RWPE2 (cell line): Measurements from ENCODE around the gene TMF1.

Experiments
- ATAC-seq: fragments of 200-7000 bp; cut with Tn5 transposase; 3 replicates; pipeline ENCODE4 v1.9.1; 2021; ENCODE audit warnings: low read depth
- DNase-seq: peaks from one replicate; pipeline ENCODE4 v3.0.0-alpha.2; 2020; ENCODE audit warnings: low spot score
- H3K27ac ChIP-seq: fragments of 450-650 bp; 2 replicates; pipeline ENCODE4 v1.5.1; 2017; ENCODE audit warnings: mild to moderate bottlenecking; ENCODE audit not compliant: poor library complexity, severe bottlenecking
- H3K27me3 ChIP-seq: fragments of 250-450 bp; sonication (Bioruptor Pico); 2 replicates; pipeline ENCODE4 v1.5.1; 2021; ENCODE audit warnings: mild to moderate bottlenecking, moderate library complexity; ENCODE audit not compliant: insufficient read depth, poor library complexity, severe bottlenecking
- H3K36me3 ChIP-seq: fragments of 250-450 bp; sonication (Bioruptor Pico); 2 replicates; pipeline ENCODE4 v1.5.1; 2020; ENCODE audit warnings: low read depth, mild to moderate bottlenecking, moderate library complexity
- H3K4me1 ChIP-seq: fragments of 250-450 bp; sonication (Bioruptor Pico); 2 replicates; pipeline ENCODE4 v1.5.1; 2021; ENCODE audit warnings: mild to moderate bottlenecking, moderate library complexity; ENCODE audit not compliant: insufficient read depth, poor library complexity, severe bottlenecking
- H3K4me3 ChIP-seq: fragments of 250-450 bp; sonication (Bioruptor Pico); 2 replicates; pipeline ENCODE4 v1.5.1; 2021; ENCODE audit warnings: mild to moderate bottlenecking, moderate library complexity; ENCODE audit not compliant: severe bottlenecking
- H3K9me3 ChIP-seq: fragments of 250-450 bp; sonication (Bioruptor Pico); 2 replicates; pipeline ENCODE4 v1.5.1; 2021; ENCODE audit warnings: mild to moderate bottlenecking, moderate library complexity; ENCODE audit not compliant: severe bottlenecking
- TF ChIP-seq, protein P1 (sequence below): fragments of 450-650 bp; IDR thresholded peaks from one replicate; pipeline ENCODE4 v1.5.1; 2017; ENCODE audit warnings: mild to moderate bottlenecking, moderate library complexity; ENCODE audit not compliant: poor library complexity, severe bottlenecking

TMF1 gene

GRCh38 chr3:69081583-69082262, 29.6 kb upstream of the TMF1 start:
- no peak for DNase-seq
- Histone ChIP-seq H3K4me1 (peaks cover 49% of the 10 kb centered on the region), H3K27ac (peak overlapping the region; percentile 94), H3K4me3 (no peak overlapping the region), H3K9me3 (no peaks in the 10 kb centered on the region), H3K36me3 (peaks cover 18% of the 10 kb centered on the region), H3K27me3 (no peaks in the 10 kb centered on the region)
- ATAC-seq, result peak; percentile 10; the same call in 1 of the 3 replicates
- TF ChIP-seq, protein P1, sequence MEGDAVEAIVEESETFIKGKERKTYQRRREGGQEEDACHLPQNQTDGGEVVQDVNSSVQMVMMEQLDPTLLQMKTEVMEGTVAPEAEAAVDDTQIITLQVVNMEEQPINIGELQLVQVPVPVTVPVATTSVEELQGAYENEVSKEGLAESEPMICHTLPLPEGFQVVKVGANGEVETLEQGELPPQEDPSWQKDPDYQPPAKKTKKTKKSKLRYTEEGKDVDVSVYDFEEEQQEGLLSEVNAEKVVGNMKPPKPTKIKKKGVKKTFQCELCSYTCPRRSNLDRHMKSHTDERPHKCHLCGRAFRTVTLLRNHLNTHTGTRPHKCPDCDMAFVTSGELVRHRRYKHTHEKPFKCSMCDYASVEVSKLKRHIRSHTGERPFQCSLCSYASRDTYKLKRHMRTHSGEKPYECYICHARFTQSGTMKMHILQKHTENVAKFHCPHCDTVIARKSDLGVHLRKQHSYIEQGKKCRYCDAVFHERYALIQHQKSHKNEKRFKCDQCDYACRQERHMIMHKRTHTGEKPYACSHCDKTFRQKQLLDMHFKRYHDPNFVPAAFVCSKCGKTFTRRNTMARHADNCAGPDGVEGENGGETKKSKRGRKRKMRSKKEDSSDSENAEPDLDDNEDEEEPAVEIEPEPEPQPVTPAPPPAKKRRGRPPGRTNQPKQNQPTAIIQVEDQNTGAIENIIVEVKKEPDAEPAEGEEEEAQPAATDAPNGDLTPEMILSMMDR, result no peak

DNA sequence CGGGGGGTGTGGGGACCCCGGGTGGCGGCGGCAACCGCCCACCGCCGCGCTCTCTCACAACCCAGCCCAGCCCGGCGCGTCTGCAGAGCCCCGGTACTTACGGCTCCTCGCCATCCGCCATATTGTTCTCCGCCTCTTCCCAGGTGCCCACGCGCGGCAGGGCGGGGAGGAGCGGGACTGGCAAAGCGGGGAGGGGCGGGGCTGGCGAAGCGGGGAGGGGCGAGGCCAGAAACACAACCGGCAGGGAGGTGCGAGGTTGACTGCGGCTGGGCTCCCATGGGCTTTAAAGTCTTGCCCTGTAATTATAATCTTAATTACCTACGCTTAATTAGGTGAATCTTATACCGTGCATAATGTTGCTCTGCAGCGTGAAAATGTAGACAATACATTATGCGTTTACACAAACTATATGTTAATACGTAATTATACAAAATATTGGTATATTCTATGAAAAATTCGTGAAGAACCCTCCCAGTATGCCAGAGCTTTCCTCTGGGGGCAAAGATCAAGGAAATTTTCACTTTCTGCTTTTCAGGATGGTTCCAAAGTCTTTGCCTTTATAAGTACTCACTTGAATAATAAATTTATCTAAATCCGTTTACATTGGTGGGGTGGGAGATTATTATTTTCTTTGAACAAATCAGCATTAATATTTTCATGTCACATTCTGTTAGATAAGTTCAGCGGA, 28.2 kb upstream of the TMF1 start, which contains the start of gene UBA3:
Gene UBA3 (minus strand): TSS at position 133 of the 688 bp plus-strand sequence. CDS start 12 bp downstream, at position 121.
- ATAC-seq (peak; percentile 77), DNase-seq (peak; percentile 91)
- TF ChIP-seq, protein P1, result no peak
- Histone ChIP-seq H3K36me3 (peaks cover 27% of the 10 kb centered on the region), H3K4me1 (peaks cover 45% of the 10 kb centered on the region), H3K9me3 (no peaks in the 10 kb centered on the region), H3K27ac (peak within 1 kb of the TSS; percentile 37), H3K27me3 (no peaks in the 10 kb centered on the region), H3K4me3 (peak within 1 kb of the TSS; percentile 81)

DNA sequence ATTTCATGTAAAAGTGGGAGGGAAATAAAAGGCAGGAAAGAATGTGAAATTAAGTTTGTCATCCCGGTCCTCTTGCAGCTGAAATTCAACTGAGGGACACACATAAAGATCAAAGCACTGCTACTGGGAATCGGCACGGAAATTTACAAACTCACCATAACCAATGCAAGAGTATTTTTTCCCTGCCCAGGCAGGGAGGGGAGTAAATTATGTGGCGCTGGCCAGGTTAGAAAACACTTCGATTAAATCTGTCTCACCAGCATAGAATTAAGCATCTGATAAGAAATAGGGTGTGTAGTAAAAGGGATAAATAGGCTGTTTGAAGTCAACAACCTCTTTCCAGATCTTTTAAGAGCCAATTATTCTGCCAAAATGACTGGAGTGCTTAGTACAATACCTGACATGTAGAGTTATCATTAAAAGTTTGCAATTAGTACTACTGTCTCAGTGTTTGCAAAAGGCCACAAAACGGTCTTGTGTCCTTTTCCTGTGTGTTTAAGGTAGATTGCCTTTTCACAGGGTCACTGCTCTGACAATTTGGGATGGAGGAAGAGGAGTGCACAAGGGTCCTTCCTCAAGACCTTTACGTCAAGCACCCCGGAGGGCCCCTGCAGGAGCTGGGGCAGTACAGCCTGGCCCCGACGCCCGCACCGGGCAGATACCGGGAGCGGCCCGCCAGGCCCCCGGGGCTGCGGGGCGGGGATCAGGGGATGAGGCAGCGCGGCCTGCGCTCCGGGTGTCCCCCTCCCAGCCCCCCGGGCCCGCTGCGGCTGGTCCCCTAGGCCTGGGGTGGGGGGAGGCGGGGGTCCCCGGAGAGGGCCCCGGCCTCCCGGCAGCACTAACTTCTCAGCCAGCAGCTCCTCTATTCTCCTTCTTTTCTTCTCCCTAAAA, 27.4 kb upstream of the TMF1 start:
- ATAC-seq (peak; percentile 21), DNase-seq (no peak)
- Histone ChIP-seq H3K27ac (peak overlapping the region; percentile 37), H3K4me3 (peak overlapping the region; percentile 81), H3K36me3 (peaks cover 35% of the 10 kb centered on the region), H3K9me3 (no peaks in the 10 kb centered on the region), H3K4me1 (peaks cover 45% of the 10 kb centered on the region), H3K27me3 (no peaks in the 10 kb centered on the region)
- TF ChIP-seq, protein P1, result no peak

- Histone ChIP-seq H3K4me1 (peaks cover 3% of the 10 kb centered on the region), H3K36me3 (peaks cover 69% of the 10 kb centered on the region), H3K4me3 (no peak overlapping the region), H3K27me3 (no peaks in the 10 kb centered on the region), H3K9me3 (no peaks in the 10 kb centered on the region), H3K27ac (no peak overlapping the region)
- no peak for ATAC-seq
- DNase-seq, result no peak
- TF ChIP-seq, protein P1, result no peak
Observed at GRCh38 chr3:69072928-69073327, 20.8 kb upstream of the TMF1 start.
